NCI-H345 treated with DMSO at 0.1 percent for 48 hours (cell line): ENCODE measurements around the gene CERS4.
"Not testable (repeated sequence)": the region's sequence is repeated elsewhere in the genome, so short reads cannot be mapped to it uniquely, and the experiment has no call there.

ENCODE experiments used
- DNase-seq: peaks from one replicate; lab custom pipeline; 2025; ENCODE audit not compliant: unreplicated experiment; lab: John Stamatoyannopoulos, UW

Gene CERS4

GRCh38 chr19:8261347-8261746 is 52.2 kb downstream of the CERS4 start:
- no peak for DNase-seq

- DNase-seq, result no peak
Observed at GRCh38 chr19:8261881-8262280, 52.7 kb downstream of the CERS4 start.

- no peak for DNase-seq
Observed at GRCh38 chr19:8262431-8262830, 53.3 kb downstream of the CERS4 start.

- not testable (repeated sequence) for DNase-seq
Observed at GRCh38 chr19:8264248-8264647, 55.1 kb downstream of the CERS4 start.

GRCh38 chr19:8265872-8266271 is 56.7 kb downstream of the CERS4 start:
- no peak for DNase-seq

GRCh38 chr19:8269724-8270123 is 60.6 kb downstream of the CERS4 start:
- DNase-seq, result no peak

- DNase-seq, result not testable (repeated sequence)
Observed at GRCh38 chr19:8276508-8276907, 67.3 kb downstream of the CERS4 start.

- not testable (repeated sequence) for DNase-seq
Observed at GRCh38 chr19:8291337-8291736, 82.2 kb downstream of the CERS4 start.

GRCh38 chr19:8302357-8302691 is 93.2 kb downstream of the CERS4 start:
- DNase-seq, result no peak

- DNase-seq, result no peak
Observed at GRCh38 chr19:8302734-8303133, 93.6 kb downstream of the CERS4 start.

GRCh38 chr19:8304841-8305621 is 95.9 kb downstream of the CERS4 start:
- no peak for DNase-seq

GRCh38 chr19:8305798-8306197 is 96.6 kb downstream of the CERS4 start:
- no peak for DNase-seq

GRCh38 chr19:8306235-8307054 is 97.3 kb downstream of the CERS4 start:
- no peak for DNase-seq

- DNase-seq, result no peak
Observed at GRCh38 chr19:8307400-8307964, 98.3 kb downstream of the CERS4 start.

- peak; percentile 82 for DNase-seq
Observed at GRCh38 chr19:8307965-8308866, 99.0 kb downstream of the CERS4 start, which contains the start of gene CD320. TSS of gene CD320 (minus strand) at chr19:8308358. CDS start at chr19:8308290, 68 bp downstream.

GRCh38 chr19:8308891-8309291 is 99.7 kb downstream of the CERS4 start:
- no peak for DNase-seq

GRCh38 chr19:8310342-8311055 is 101.3 kb downstream of the CERS4 start:
- no peak for DNase-seq

GRCh38 chr19:8311461-8312260 is 102.5 kb downstream of the CERS4 start:
- no peak for DNase-seq
